Mesodermal cell (in vitro differentiated cells): ENCODE data around the gene TRA2B.
"Not testable (repeated sequence)": the region's sequence is repeated elsewhere in the genome, so short reads cannot be mapped to it uniquely, and the experiment has no call there.

Experiments
- H3K27ac ChIP-seq: 2 replicates; pipeline ENCODE4 v1.7.0; 2013; ENCODE audit warnings: mild to moderate bottlenecking, low read depth, low read length, moderate library complexity; ENCODE audit not compliant: severe bottlenecking
- H3K36me3 ChIP-seq: 2 replicates; pipeline ENCODE4 v1.7.1; 2013; ENCODE audit warnings: mild to moderate bottlenecking, low read length, moderate library complexity; ENCODE audit not compliant: control insufficient read depth, insufficient read depth
- H3K4me1 ChIP-seq: one replicate; pipeline ENCODE4 v1.7.1; 2013; ENCODE audit warnings: mild to moderate bottlenecking, low read length; ENCODE audit not compliant: insufficient read depth, control insufficient read depth, poor library complexity, severe bottlenecking
- H3K4me3 ChIP-seq: 2 replicates; pipeline ENCODE4 v1.7.0; 2013; ENCODE audit warnings: low read length, control low read depth, mild to moderate bottlenecking; ENCODE audit not compliant: insufficient read depth, poor library complexity, severe bottlenecking; ENCODE audit errors: extremely low read depth
- H3K9me3 ChIP-seq: 2 replicates; pipeline ENCODE4 v1.7.1; 2013; ENCODE audit warnings: mild to moderate bottlenecking, low read length, moderate library complexity; ENCODE audit not compliant: control insufficient read depth
- WGBS, 2 experiments: methylation state at CpG; one replicate each; pipeline ENCODE4 v1.1.5; 2013; ENCODE audit warnings: missing lambda C conversion rate in 2 of 2; ENCODE audit not compliant: insufficient coverage in 2 of 2; 5-methylcytosine and 5-hydroxymethylcytosine counted together

TRA2B gene

DNA sequence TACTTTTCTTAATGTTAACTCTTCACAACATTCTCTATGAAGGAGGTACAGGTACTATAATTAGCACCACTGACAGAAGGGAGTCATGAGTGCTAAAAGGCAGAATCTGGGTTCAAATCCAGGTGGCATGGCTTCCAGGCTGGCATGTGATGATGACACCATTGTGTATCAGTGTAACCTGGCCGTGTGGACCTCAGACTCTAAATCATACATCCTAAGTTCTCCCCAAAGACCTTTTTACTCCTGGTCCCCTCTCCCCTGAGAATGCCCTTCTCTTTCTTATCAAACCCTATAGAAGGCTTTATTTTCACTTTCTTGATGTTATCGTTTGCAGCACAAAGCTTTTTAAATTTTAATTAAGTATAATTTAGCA is 26.8 kb downstream of the TRA2B start:
- H3K27ac ChIP-seq, H3K9me3 ChIP-seq, H3K4me1 ChIP-seq, H3K4me3 ChIP-seq: not testable (repeated sequence)
- WGBS, 2 experiments = no CpG with 5 or more reads among the region's 2 CpGs
- H3K36me3 ChIP-seq = peaks cover 30% of the 10 kb centered on the region

DNA sequence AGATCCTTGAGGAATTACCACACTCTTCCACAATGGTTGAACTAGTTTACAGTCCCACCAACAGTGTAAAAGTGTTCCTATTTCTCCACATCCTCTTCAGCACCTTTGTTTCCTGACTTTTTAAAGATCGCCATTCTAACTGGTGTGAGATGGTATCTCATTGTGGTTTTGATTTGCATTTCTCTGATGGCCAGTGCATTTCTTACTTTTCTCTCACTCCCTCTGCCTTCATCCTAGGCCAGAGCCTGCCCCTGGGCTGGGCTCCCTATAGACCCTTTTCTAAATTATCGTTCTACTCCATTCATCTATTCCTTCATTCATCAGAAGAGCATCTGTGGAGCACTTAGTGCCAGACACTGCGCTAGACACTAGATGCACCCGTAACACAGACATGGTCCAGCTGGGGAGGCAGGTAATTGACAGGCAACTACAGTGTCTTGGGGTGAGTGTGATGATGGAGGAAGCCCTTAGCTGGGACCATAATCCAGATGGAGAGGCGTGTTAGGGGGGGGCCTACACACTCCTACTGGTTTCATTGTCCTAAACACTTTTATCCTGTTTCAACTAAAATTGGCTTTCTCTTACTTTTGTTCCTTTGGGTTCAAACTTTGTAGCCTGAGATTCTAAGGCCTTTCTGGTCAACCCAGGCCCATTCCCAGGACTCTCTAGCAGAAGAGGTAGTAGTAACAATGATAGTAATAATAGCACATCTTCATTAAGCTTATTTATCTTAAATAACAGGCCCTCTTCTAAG is 27.3 kb downstream of the TRA2B start:
- not testable (repeated sequence) for H3K4me1 ChIP-seq, H3K27ac ChIP-seq, H3K9me3 ChIP-seq, H3K4me3 ChIP-seq
- WGBS, 2 experiments = no CpG with 5 or more reads among the region's 5 CpGs
- H3K36me3 ChIP-seq = peaks cover 24% of the 10 kb centered on the region

DNA sequence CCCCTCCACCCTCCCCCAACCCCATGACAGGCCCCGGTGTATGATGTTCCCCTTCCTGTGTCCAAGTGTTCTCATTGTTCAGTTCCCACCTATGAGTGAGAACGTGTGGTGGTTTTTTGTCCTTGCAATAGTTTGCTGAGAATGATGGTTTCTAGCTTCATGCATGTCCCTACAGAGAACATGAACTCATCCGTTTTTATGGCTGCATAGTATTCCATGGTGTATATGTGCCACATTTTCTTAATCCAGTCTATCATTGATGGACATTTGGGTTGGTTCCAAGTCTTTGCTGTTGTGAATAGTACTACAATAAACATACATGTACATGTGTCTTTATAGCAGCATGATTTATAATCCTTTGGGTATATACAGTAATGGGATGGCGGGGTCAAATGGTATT is 27.9 kb downstream of the TRA2B start:
- peaks cover 18% of the 10 kb centered on the region for H3K36me3 ChIP-seq
- not testable (repeated sequence) for H3K4me3 ChIP-seq, H3K9me3 ChIP-seq, H3K4me1 ChIP-seq, H3K27ac ChIP-seq
- WGBS, 2 experiments = no CpG with 5 or more reads among the region's 4 CpGs

DNA sequence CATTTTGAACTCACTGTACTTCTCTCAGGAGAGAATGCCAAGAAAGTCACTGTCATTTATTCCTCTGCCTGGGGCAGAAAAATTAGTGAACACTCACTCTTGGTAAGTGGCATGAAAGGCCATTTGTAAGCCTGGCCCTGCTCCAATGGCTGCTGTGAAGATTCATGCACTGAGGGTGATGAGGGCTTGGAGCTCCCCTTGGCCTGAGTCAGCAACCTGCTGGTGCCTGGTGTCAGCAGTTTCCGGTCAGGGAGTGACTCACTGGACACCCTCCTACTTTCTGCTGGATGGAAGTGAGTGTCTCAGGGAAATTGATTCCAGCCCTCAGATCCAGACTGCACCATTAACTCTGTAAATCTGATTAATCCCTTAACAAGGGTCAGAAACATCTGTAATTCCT is 37.6 kb downstream of the TRA2B start:
- Histone ChIP-seq H3K27ac (no peak overlapping the region), H3K4me3 (no peak overlapping the region), H3K4me1 (peaks cover 3% of the 10 kb centered on the region), H3K9me3 (no peaks in the 10 kb centered on the region), H3K36me3 (no peaks in the 10 kb centered on the region)
- 20% methylated on average over 1 of the region's 1 CpG; no CpG with 5 or more reads in 1 of the 2 experiments for WGBS, 2 experiments

DNA sequence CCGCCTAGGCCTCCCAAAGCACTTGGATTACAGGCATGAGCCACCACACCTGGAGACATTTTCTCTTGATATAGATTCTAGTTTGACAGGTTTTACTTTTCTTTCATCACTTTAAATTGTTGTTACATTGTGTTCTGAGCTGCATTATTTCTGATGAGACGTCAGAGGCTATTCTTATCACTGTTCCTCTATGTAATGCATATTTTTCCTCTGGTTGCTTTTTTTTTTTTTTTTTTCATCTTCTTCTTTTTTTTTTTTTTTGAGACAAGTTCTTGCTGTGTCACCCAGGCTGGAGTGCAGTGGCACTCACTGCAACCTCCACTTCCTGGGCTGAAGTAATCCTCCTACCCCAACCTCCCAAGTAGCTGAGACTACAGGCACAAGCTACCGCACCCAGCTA is 41.2 kb downstream of the TRA2B start:
- Histone ChIP-seq H3K4me3 (no peak overlapping the region), H3K27ac (no peak overlapping the region), H3K4me1 (peaks cover 3% of the 10 kb centered on the region), H3K36me3 (no peaks in the 10 kb centered on the region), H3K9me3 (no peaks in the 10 kb centered on the region)
- 86% methylated on average over 1 of the region's 3 CpGs; no CpG with 5 or more reads in 1 of the 2 experiments for WGBS, 2 experiments

DNA sequence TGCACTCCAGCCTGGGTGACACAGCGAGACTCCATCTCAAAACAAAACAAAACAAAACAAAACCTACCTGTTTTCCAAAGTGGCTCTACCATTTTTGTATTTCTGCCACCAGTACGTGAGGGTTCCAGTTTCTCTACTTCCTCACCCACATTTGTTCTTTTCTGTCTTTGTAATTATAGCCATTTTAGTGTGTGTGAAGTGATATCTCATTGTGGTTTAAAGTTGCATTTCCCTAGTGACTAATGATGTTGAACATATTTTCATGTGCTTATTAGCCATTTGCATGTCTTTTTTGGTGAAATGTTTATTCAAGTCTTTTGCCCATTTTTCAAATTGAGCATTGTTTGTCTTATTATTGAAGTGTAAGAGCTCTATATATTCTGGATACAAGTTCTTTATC is 50.7 kb downstream of the TRA2B start:
- no peak overlapping the region for H3K4me3 ChIP-seq
- H3K9me3 ChIP-seq = no peaks in the 10 kb centered on the region
- WGBS, 2 experiments = no CpG with 5 or more reads among the region's 2 CpGs
- no peaks in the 10 kb centered on the region for H3K4me1 ChIP-seq
- no peaks in the 10 kb centered on the region for H3K36me3 ChIP-seq
- no peak overlapping the region for H3K27ac ChIP-seq

DNA sequence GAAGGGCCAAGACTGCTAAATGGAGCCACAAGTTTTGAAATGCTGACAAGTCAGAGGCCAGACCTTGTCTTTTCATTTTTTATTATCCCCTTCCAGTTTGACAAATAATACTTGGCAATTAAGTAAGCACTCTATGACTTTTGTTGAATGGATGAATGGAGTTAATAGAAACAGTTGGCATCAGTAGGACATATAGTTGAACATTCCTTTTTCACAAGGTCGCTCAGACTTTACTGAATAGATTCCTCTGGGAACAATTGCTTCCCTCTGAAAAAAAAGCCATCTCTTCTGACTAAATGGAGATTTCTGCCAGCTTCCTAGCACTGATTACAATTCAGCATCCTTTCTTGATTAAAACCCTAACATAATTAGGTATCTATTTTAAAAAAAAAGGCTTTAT is 53.2 kb downstream of the TRA2B start:
- Histone ChIP-seq H3K36me3 (no peaks in the 10 kb centered on the region), H3K4me1 (no peaks in the 10 kb centered on the region), H3K4me3 (no peak overlapping the region), H3K9me3 (no peaks in the 10 kb centered on the region), H3K27ac (no peak overlapping the region)
- WGBS, 2 experiments = 78% methylated on average over 1 of the region's 1 CpG; no CpG with 5 or more reads in 1 of the 2 experiments

DNA sequence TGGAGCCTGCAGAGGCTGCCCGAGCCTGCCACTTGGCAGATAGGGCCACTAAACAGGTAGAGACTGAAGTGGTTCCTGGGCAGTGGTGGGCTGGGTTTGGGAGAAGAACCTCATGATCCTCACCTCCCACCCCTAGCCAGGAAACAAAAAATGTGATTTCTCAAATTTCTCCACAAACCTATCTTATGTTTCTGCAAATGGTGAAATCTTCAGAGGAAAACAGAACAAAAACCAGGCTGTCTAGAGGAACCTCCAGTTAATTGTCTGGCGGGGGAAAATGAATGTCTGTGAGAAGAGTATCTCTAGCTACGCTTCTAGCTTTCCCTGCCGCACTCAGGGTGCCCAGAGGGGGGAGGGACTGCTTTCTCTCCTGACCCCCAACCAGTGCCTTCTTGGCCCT is 55.9 kb downstream of the TRA2B start:
- WGBS, 2 experiments = 92% methylated on average over 2 of the region's 4 CpGs; no CpG with 5 or more reads in 1 of the 2 experiments
- H3K36me3 ChIP-seq = no peaks in the 10 kb centered on the region
- H3K4me3 ChIP-seq = no peak overlapping the region
- H3K9me3 ChIP-seq = no peaks in the 10 kb centered on the region
- no peak overlapping the region for H3K27ac ChIP-seq
- no peaks in the 10 kb centered on the region for H3K4me1 ChIP-seq

DNA sequence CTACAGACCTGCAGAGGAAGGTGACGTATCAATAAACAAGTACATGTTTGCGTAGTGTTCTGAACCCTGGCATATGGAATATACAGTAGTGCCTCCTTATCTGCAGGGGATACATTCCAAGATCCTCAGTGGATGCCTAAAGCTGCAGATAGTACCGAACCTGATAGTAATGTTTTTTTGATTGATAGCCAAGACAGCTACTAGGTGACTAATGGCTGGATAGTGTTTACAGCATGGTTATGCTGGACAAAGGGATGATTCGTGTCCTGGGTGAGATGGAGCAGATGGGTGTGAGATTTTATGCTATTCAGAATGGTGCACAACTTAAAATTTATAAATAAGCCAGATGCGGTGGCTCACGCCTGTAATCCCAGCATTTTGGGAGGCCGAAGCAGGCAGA is 57.2 kb downstream of the TRA2B start:
- Histone ChIP-seq H3K4me1 (no peaks in the 10 kb centered on the region), H3K4me3 (no peak overlapping the region), H3K27ac (no peak overlapping the region), H3K36me3 (no peaks in the 10 kb centered on the region), H3K9me3 (no peaks in the 10 kb centered on the region)
- WGBS, 2 experiments = 89 to 96% methylated on average over 5 to 6 of the region's 7 CpGs

DNA sequence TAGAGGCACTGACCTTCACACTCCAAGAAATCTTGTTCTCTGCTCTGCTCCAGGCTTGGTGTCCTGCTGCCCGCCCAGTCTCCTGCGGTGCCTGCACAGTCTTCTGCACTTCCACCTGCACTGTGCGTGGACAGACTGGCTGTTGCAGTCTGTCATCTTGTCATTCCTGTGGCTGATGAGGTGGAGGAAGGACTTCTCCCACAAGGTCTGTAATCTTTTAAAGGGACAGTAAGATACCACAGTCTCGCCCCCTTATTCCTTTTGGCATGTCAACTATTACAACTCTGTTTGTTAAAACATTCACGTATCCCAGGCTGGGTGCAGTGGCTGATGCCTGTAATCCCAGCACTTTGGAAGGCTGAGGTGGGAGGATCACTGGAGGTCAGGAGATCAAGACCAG is 58.9 kb downstream of the TRA2B start:
- no peaks in the 10 kb centered on the region for H3K36me3 ChIP-seq
- H3K4me3 ChIP-seq = no peak overlapping the region
- no peaks in the 10 kb centered on the region for H3K9me3 ChIP-seq
- no peak overlapping the region for H3K27ac ChIP-seq
- H3K4me1 ChIP-seq = no peaks in the 10 kb centered on the region
- 73 to 83% methylated on average over 2 to 4 of the region's 5 CpGs for WGBS, 2 experiments

DNA sequence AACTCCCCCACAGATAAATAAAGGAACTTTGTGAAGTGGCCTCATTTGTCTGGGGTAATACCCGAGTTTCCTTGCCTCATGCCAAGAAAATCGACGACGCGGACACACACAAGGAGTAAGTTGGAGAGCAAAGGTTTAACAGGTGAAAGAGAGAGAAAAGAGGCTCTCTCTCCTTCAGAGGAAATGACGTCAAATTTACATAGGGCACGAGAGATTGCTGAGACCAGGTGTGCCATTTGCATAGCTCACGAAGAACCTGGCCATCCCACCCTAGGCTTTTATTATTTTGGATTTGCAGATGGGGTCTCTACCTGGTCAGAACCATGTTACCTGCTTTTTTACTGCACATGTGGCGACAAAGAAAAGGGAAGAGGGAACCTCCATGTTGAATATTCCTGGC is 63.7 kb downstream of the TRA2B start:
- no peaks in the 10 kb centered on the region for H3K36me3 ChIP-seq
- 83% methylated on average over 2 to 8 of the region's 9 CpGs for WGBS, 2 experiments
- H3K4me1 ChIP-seq = no peaks in the 10 kb centered on the region
- no peaks in the 10 kb centered on the region for H3K9me3 ChIP-seq
- no peak overlapping the region for H3K4me3 ChIP-seq
- no peak overlapping the region for H3K27ac ChIP-seq
